Peyer's patch (tissue), 4 donors: ENCODE data around the gene PACSIN1.

Experiments used
- CTCF ChIP-seq, 6 experiments: fragments of 450-650 bp in 4 of 6; fragments of 200-600 bp in 2 of 6; sonication (generic) in 1 of 6; IDR thresholded peaks; one replicate each; pipeline ENCODE4 v1.5.1; 2017 to 2019; ENCODE audit warnings: antibody characterized with exemption in 6 of 6, mild to moderate bottlenecking in 3 of 6, moderate library complexity in 1 of 6
- POLR2A ChIP-seq, 2 donors: fragments of 450-650 bp; IDR thresholded peaks; one replicate each; pipeline ENCODE4 v1.5.1; 2017; ENCODE audit warnings: antibody characterized with exemption in 2 of 2, mild to moderate bottlenecking in 2 of 2, moderate library complexity in 2 of 2

- no peak for TF ChIP-seq POLR2A (IDR thresholded peaks at IDR 0.05)
- peak in 3 of 6 experiments; percentile 29 to 41 (median 35) for TF ChIP-seq CTCF (IDR thresholded peaks at IDR 0.05)
Measured at GRCh38 chr6:34529665-34530327, 63.9 kb downstream of the PACSIN1 start.
